ENCODE results near the gene TSPAN1.

The TSPAN1 gene

GRCh38 chr1:46166521-46167462, 8.1 kb upstream of the TSPAN1 start:
- peak; percentile 57 for DNase-seq

GRCh38 chr1:46168477-46168876, 6.4 kb upstream of the TSPAN1 start:
- no peak for DNase-seq

- DNase-seq, result no peak
Measured at GRCh38 chr1:46169811-46170454, 5.0 kb upstream of the TSPAN1 start.

- DNase-seq, result no peak
Measured at GRCh38 chr1:46171351-46171750, 3.5 kb upstream of the TSPAN1 start.

- no peak for DNase-seq
Measured at GRCh38 chr1:46171871-46172270, 3.0 kb upstream of the TSPAN1 start.

- DNase-seq, result no peak
Measured at GRCh38 chr1:46172321-46172720, 2.6 kb upstream of the TSPAN1 start.

GRCh38 chr1:46173361-46173856, 1.5 kb upstream of the TSPAN1 start:
- DNase-seq, result no peak

- DNase-seq, result no peak
Measured at GRCh38 chr1:46175243-46175642, 356 bp downstream of the TSPAN1 start.

GRCh38 chr1:46176211-46176865, 1.5 kb downstream of the TSPAN1 start, which contains the start of gene P3R3URF:
P3R3URF (minus strand) TSS chr1:46176488; CDS start chr1:46176471, 17 bp downstream.
- DNase-seq, result no peak

GRCh38 chr1:46179138-46180081, 4.5 kb downstream of the TSPAN1 start:
- DNase-seq, result peak; percentile 89

- DNase-seq, result no peak
Measured at GRCh38 chr1:46180082-46180616, 5.3 kb downstream of the TSPAN1 start.

GRCh38 chr1:46181343-46182260, 6.7 kb downstream of the TSPAN1 start:
- no peak for DNase-seq

- DNase-seq, result peak; percentile 84
Measured at GRCh38 chr1:46183079-46183847, 8.4 kb downstream of the TSPAN1 start.

GRCh38 chr1:46183926-46184557, 9.2 kb downstream of the TSPAN1 start:
- no peak for DNase-seq

GRCh38 chr1:46184920-46185658, 10.2 kb downstream of the TSPAN1 start:
- DNase-seq, result no peak

- DNase-seq, result no peak
Measured at GRCh38 chr1:46186076-46186475, 11.2 kb downstream of the TSPAN1 start.

- DNase-seq, result no peak
Measured at GRCh38 chr1:46187106-46187869, 12.4 kb downstream of the TSPAN1 start.
